Vagina (tissue), 2 donors: ENCODE data around the gene DOC2B.

Experiments
- CTCF ChIP-seq, 3 experiments: fragments of 450-650 bp in 2 of 3; fragments of 200-600 bp in 1 of 3; sonication (generic) in 1 of 3; IDR thresholded peaks; one replicate each; pipeline ENCODE4 v1.5.1; 2017 to 2019; ENCODE audit warnings: antibody characterized with exemption in 3 of 3, mild to moderate bottlenecking in 2 of 3, moderate library complexity in 2 of 3
- POLR2A ChIP-seq, 2 donors: fragments of 450-650 bp; IDR thresholded peaks; one replicate each; pipeline ENCODE4 v1.6.1; 2017; ENCODE audit warnings: antibody characterized with exemption in 2 of 2, mild to moderate bottlenecking in 2 of 2, moderate library complexity in 2 of 2
- POLR2AphosphoS5 ChIP-seq, 2 donors: sonication (generic); formaldehyde crosslinking; IDR thresholded peaks; one replicate each; pipeline ENCODE4 v1.9.0; 2017; ENCODE audit warnings: antibody characterized with exemption in 2 of 2, mild to moderate bottlenecking in 2 of 2, low read depth in 1 of 2; ENCODE audit not compliant: insufficient read depth in 1 of 2

- TF ChIP-seq POLR2A (IDR thresholded peaks at IDR 0.05): no peak
- no peak for TF ChIP-seq CTCF (IDR thresholded peaks at IDR 0.05)
- no peak for TF ChIP-seq POLR2AphosphoS5 (IDR thresholded peaks at IDR 0.05; ENCODE audit: insufficient read depth in 1 of 2, low read depth in 1 of 2)
Observed at GRCh38 chr17:222172-222571, 40.7 kb upstream of the DOC2B start.
